MM.1S (cell line): Measurements from ENCODE around the gene ACER1.

Source experiments
- EZH2 ChIP-seq: fragments of 300-600 bp; sonication (generic); optimal IDR thresholded peaks from 2 replicates; pipeline ENCODE3; 2017; ENCODE audit warnings: low read depth, mild to moderate bottlenecking, antibody characterized with exemption, low read length, mixed read lengths
- EZH2phosphoT487 ChIP-seq: fragments of 300-600 bp; sonication (generic); IDR thresholded peaks from 2 replicates; pipeline ENCODE4 v1.6.1; 2018; ENCODE audit warnings: antibody characterized with exemption, low read length
- TF ChIP-seq, protein P1 (sequence below): fragments of 300-600 bp; sonication (generic); IDR thresholded peaks from 2 replicates; pipeline ENCODE4 v1.5.1; 2016; ENCODE audit warnings: antibody characterized with exemption, low read length, mixed read lengths

GRCh38 chr19:6375411-6376010, 42.1 kb upstream of the ACER1 start, which contains the start of gene PSPN:
- TF ChIP-seq EZH2phosphoT487 (no peak), EZH2 (no peak)
- TF ChIP-seq, protein P1, sequence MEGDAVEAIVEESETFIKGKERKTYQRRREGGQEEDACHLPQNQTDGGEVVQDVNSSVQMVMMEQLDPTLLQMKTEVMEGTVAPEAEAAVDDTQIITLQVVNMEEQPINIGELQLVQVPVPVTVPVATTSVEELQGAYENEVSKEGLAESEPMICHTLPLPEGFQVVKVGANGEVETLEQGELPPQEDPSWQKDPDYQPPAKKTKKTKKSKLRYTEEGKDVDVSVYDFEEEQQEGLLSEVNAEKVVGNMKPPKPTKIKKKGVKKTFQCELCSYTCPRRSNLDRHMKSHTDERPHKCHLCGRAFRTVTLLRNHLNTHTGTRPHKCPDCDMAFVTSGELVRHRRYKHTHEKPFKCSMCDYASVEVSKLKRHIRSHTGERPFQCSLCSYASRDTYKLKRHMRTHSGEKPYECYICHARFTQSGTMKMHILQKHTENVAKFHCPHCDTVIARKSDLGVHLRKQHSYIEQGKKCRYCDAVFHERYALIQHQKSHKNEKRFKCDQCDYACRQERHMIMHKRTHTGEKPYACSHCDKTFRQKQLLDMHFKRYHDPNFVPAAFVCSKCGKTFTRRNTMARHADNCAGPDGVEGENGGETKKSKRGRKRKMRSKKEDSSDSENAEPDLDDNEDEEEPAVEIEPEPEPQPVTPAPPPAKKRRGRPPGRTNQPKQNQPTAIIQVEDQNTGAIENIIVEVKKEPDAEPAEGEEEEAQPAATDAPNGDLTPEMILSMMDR = no peak
